Stimulated activated CD4-positive, alpha-beta T cell treated with anti-CD3 and anti-CD28 coated beads, Interleukin-15, amount 100 ng/mL, for 48 hours (primary cell): ENCODE data around the gene PCDHGA7.
"Not testable (repeated sequence)": the region's sequence is repeated elsewhere in the genome, so short reads cannot be mapped to it uniquely, and the experiment has no call there.

ENCODE experiments used
- DNase-seq, 2 donors: peaks; one replicate each; pipeline ENCODE4 v3.0.0-alpha.2; 2020; ENCODE audit warnings: low read depth in 2 of 2

Gene PCDHGA7

GRCh38 chr5:141430332-141431113 is 48.0 kb downstream of the PCDHGA7 start, which contains the start of gene PCDHGA12:
TSS of gene PCDHGA12 (plus strand) at chr5:141430507. CDS start at chr5:141430760, 253 bp downstream.
- DNase-seq, result peak in 1 of 2 donors; percentile 25

GRCh38 chr5:141431286-141431685 is 48.7 kb downstream of the PCDHGA7 start:
- DNase-seq, result no peak

GRCh38 chr5:141432308-141432707 is 49.8 kb downstream of the PCDHGA7 start:
- not testable (repeated sequence) for DNase-seq

- DNase-seq, result not testable (repeated sequence)
Observed at GRCh38 chr5:141432726-141433125, 50.2 kb downstream of the PCDHGA7 start.

- DNase-seq, result no peak
Observed at GRCh38 chr5:141434006-141434405, 51.5 kb downstream of the PCDHGA7 start.
